Fibroblast of peridontal ligament (primary cell): Measurements from ENCODE around the gene DCST2.

Source experiments
- DNase-seq: peaks from one replicate; pipeline ENCODE4 v3.0.0-alpha.2; 2010; ENCODE audit errors: extremely low read depth

The DCST2 gene

DNA sequence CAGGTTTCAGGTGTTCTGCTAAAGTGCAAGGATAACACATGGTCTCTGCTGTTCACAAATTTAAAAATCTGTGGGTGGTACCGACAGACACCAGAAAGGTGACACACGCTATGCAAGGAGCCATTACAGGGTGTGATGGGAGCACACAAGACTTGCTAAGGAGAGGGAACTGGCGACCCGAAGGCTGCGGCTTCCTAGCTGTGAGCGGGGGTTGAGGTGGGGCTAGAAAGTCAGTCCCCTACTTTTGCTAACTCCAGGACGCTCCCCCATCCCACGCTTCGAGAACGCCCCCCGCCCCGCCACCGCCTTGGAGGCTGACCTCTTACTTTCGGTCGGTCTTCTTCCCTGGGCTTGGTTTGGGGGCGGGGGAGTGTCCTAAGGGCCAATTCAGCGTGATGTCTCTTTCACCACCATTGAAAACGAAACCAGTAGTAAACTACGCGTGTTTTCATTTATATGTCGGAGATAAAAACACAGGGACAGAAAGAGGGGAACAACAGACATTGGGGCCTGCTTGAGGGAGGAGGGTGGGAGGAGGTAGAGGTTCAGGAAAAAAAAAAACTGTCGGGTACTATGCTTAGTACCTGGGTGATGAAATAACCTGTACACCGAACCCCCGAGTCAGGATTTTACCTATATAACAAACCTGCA lies 58.0 kb downstream of the DCST2 start:
- peak; percentile 72 for DNase-seq

DNA sequence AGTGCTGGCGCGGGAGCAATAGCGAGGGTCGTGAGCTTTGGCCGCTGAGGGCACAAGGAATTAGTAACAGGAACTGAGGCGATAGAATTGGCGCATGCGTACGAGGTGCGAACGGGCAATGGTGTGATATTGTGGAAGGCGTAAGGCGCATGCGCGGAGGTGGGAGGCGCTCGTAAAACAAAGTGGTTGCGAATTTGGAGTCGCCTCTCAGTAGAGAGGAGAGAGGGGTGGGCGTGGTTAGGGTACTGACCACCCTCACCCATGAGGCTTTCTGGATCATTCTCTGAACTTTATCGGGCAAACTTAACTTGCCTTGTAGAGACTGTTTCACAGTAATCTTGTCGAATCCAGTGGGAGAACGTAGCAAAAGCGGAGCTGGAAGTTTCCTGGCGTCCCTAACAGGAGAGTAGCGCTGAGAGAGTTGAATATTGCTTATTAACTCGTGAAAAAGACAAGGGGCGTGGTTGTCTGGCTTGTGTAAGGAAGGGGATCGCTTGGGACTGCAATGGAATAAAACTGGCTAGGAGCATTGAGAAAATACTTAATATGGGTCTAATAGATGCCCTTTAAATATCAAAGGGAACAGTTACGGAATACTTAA lies 58.7 kb downstream of the DCST2 start:
- DNase-seq = peak; percentile 97

DNA sequence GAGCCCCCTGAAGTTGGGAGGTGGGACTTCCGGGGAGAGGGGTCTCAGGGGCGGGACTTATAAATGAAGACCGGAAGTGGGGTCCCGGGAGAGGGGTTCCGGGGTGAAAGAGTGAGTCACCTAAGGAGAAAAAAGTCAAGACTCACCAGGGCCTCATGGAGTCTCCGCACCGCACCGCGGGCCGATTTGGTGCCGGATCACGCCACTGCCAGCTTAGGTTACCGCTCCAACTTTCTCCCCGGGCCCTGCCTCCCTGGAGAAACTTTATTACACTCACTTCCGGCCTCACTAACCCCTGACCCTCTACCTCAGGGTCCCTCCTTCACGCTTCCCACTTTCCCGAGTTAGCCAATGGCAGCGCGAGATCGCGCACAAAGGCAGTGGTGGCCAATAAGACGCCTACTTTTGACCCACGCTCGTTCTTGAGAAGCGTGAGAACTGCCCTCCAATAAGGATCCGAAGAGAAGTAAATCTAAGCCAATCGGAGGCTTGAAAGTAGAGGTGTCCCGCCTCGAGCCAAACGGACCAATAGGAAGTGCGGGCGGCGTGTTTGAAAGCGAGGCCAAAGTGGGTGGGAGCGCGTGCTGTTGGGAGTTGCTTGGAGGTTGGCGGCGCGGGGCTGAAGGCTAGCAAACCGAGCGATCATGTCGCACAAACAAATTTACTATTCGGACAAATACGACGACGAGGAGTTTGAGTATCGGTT lies 59.3 kb downstream of the DCST2 start, which contains the start of gene CKS1B:
TSS of gene CKS1B (plus strand) at position 580 of the 706 bp plus-strand sequence. CDS start at position 645, 65 bp downstream.
- DNase-seq = peak; percentile 100

DNA sequence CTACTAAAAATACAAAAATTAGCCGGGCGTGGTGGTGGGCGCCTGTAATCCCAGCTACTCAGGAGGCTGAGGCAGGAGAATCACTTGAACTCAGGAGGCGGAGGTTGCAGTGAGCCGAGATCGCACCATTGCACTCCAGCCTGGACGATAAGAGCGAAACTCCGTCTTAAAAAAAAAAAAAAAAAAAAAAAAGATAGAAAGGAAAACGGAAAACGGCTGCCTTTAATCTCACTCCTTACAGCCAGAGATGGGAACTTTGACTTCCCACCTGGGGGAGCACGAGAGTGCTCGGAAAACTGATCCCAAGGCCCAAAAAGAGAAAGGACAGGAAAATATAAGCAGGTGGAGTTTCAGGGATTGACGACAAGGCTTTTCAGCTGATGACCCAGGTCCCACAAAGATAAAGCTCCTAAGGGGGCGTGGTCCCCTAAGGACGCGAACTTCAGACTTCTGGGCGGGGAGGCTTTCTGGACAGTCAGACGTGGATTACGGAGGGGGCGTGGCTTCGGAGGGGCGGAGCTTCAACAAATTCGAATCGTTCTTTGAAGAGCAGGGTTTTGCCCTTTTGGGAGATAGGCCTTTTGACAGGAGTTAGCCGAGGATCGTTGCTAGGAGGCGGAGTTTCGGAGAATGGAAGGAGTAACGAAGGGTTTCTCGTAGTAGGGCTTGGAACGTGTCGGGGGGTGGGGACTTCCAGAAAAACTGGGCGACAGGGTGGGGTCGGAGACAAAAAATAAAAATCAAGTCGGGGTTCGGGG lies 60.1 kb downstream of the DCST2 start:
- peak; percentile 95 for DNase-seq

DNA sequence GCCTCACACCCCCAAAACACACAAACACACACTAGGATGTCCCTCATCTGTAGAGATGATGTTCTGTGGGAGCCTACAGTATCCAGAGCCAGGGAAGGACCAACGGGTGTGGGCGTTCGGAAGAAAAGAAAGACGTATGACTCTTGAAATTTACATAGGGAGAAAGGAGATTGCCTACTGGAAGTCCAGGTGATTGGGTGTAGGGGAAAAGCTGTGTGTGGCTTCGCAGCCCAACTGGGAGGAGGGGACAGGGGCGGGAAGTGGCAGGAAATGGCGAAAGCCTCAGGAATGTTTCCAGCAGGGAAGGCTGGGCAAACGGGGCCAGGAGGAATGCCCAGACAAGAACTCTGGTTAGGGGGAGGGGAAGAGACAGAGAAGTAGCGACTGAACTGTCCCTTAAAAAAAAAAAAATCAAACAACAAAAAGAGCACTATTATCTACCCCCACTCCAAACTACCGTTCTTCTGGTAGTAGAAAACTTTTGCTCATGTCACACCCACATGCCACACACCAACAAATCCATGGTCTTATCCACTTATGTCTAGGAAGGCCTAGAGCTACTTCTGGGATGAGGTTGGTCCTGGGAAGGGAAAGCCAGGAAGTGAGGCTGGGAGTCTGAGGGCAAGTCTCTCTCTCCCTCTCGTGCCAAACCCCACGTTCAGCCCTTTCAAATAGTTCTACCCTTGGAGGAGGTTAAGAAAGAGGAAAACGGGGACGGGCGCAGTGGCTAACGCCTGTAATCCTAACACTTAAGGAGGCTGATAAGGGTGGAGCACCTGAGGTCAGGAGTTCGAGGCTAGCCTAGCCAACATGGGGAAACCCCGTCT lies 60.9 kb downstream of the DCST2 start:
- peak; percentile 85 for DNase-seq

DNA sequence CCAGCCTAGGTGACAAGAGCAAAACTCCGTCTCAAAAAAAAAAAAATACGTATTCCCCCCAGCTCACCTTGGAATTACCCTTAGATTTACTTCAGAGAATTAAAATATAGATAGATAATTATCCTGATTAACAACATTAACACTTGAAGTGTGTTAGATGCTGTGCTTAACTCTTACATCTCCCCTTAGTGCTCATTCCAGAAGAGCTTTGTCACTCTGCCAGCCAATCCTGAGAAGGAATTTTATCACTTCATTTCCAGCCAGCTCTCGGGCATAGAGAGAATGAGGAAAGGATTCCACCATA lies 61.4 kb downstream of the DCST2 start:
- DNase-seq = no peak

DNA sequence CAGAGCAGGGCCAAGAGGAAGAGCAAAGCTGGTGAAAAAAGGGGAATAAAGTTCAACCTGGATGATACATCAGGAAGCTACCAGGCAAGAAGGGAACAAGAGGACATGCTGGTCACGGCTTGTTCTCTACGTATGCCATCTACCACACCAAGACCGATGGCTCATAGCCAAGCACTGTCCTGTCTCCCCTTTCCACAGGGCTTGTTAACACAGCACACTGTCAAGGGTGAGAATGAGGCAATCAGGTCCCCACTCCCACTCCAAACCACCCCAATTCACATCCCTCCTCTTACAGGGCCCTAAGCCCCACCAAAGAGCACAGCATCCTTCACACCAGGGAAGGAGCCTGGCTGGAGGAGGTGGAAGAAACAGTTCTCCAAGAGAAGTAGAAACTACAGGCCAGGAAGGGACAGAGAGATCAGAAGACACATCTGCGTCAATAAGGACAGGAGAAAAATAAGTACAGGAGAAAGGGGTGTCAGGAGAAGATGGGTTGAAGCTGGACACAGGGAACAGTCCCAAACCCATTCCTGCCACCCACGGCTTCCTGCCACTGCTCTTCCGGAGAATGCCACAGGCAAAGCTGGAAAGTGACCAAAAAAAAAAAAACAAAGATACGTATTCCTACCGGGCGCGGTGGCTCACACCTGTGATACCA lies 62.1 kb downstream of the DCST2 start:
- DNase-seq = no peak

DNA sequence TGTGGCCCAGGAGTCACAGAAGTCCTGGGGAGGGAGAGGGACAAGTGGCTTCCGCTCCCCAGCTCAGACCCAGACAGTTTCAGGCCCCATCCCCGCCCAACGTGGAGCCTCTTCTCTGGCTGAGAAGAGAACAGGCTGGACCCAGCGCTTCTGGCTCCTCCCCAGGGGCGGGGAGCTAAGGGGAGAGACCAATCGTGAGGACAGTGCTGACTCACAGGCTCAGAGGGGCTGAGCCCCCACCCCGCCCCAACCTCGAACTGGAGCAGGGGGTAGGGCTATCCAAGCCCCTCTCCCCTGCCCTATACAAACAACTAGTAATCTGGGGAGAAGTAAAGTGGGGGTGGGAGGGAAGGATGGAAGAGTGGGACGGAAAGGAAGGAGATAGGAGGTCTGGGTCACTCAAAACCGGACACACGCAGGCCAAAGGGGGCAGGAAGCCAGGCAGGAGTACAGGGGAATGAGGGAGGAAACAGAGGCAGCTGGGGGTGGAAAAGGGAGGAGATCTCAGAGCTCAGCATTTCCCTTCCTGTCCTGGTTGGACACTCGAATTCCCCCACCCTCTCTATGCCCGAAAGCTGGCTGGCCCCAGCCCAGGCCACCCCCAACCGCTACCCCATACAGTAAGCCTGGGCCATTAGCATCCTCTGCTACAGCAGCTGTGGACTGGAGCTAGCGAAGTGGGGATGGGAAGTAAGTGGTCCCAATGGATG lies 62.8 kb downstream of the DCST2 start, which contains the start of gene SHC1:
TSS of gene SHC1 (minus strand) at position 117 of the 710 bp plus-strand sequence. CDS start 221 bp downstream, outside the sequence.
- DNase-seq = peak; percentile 90

DNA sequence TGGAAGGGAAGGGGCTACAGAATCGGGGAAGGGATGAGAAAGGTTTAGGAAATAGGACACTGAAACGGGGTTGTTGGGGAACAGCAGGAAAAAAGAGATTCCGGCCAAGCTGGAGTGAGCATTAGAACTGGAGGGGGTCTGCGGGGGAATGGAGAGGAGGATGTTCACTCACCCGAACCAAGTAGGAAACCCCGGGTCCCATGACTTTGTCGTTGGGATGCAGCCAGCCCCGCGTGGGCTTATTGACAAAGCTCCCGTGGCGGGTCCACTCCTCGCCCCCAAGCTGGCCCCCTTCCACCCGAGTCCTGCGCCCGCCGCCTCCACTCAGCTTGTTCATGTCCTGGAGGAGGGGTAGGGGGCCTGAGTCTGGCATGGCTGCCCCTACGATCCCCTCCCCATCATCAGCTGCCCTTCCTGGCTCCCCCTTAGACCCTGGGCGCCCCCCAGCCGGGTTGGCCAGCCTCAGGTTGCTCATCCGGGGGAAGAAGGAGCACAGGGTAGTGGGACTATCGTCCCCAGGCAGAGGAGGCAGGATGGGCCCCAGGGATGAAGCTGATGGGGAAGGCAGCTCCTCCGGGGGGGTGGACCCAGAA lies 63.6 kb downstream of the DCST2 start:
- DNase-seq = no peak

DNA sequence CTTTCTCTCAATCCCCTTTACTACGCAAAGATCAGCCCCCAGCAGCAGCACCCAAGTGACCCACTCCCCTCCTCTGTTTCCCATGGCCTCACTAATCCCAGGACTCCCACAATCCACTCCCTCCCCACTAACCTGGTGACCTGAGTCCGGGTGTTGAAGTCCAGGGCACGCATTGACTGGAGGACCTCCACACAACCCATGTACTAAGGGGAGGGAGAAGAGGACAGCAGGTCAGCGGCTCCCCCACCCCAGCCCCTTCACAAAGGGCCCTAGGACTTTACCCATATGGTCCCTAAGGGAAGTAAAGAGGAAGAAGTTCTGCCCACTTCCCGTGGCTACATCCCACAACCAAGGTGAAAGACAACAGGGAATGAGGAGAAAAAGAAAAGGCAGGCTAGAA lies 64.3 kb downstream of the DCST2 start:
- DNase-seq = no peak

DNA sequence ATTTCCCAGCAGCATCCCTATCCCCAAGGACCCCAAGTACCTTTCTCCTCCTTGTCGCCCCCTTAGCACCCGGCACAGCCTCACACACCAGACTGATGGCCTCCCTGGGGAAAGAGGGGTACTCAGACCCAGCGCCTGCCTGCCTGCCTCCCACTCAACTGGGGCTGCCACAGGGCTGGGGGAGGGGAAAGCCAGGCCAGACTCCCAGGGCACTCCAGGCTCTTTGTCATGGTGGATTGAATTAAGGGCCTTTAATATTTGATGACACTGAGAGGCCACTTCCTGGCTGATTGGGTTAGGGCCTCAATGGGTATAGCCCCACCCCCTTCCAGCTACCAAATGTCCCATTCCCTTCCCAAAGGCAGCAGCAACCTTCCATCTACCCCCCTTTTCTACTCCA lies 64.8 kb downstream of the DCST2 start:
- DNase-seq = no peak
